IMR-90 (cell line): Measurements from ENCODE around the gene FAU. TPM values are rescaled to one million over a fixed set of nuclear protein-coding genes. Genes with fewer than 3 reads are reported as not detected.

Source experiments
- ATAC-seq: fragments of 200-7000 bp; cut with Tn5 transposase; 2 replicates; pipeline ENCODE4 v1.9.1; 2020; ENCODE audit warnings: low read depth, mild to moderate bottlenecking, moderate library complexity
- BruUV-seq: library from RNA; stranded (reverse); fragments of 400-500 nt; replicated peaks from 2 replicates; lab custom pipeline; 2021; lab: Mats Ljungman, UMichigan
- CTCF ChIA-PET: fragments of 300-600 bp; formaldehyde crosslinking; extraction: SDS; loops from one replicate; lab custom pipeline; 2021; ENCODE audit warnings: antibody characterized with exemption; lab: Yijun Ruan, JAX
- POLR2A ChIA-PET: fragments of 300-600 bp; sonication (Branson Sonifier 250); formaldehyde crosslinking; loops from one replicate; lab custom pipeline; 2022; ENCODE audit warnings: antibody characterized with exemption; ENCODE audit not compliant: unreplicated experiment; lab: Charles Lee
- DNase-seq: peaks from one replicate; pipeline ENCODE4 v3.0.0; 2013
- H2AFZ ChIP-seq: replicated peaks from 2 replicates; pipeline ENCODE3; 2013; ENCODE audit warnings: low read length, mild to moderate bottlenecking; ENCODE audit not compliant: poor library complexity
- H2AK5ac ChIP-seq: 2 replicates; pipeline ENCODE4 v1.6.1; 2013; ENCODE audit warnings: low read depth, low read length, inconsistent platforms
- H2AK9ac ChIP-seq: replicated peaks from 2 replicates; pipeline ENCODE3; 2013; ENCODE audit warnings: mild to moderate bottlenecking, low read depth, low read length, moderate library complexity; ENCODE audit not compliant: poor library complexity
- H2BK120ac ChIP-seq: 2 replicates; pipeline ENCODE4 v1.6.1; 2013; ENCODE audit warnings: low read depth, low read length, inconsistent platforms
- H2BK15ac ChIP-seq: 3 replicates; pipeline ENCODE4 v1.6.1; 2013; ENCODE audit warnings: low read depth, low read length, inconsistent platforms
- H2BK20ac ChIP-seq: 2 replicates; pipeline ENCODE4 v1.6.1; 2013; ENCODE audit warnings: low read depth, mild to moderate bottlenecking, inconsistent platforms, low read length, moderate library complexity
- H2BK5ac ChIP-seq: 2 replicates; pipeline ENCODE4 v1.6.1; 2013; ENCODE audit warnings: mild to moderate bottlenecking, low read depth, low read length, inconsistent platforms; ENCODE audit not compliant: poor library complexity, severe bottlenecking
- H3K14ac ChIP-seq: replicated peaks from 2 replicates; pipeline ENCODE4 v1.6.1; 2013; ENCODE audit warnings: low read depth, low read length, inconsistent platforms
- H3K18ac ChIP-seq: 2 replicates; pipeline ENCODE4 v1.6.1; 2013; ENCODE audit warnings: low read depth, low read length, control low read depth
- H3K23ac ChIP-seq: 2 replicates; pipeline ENCODE4 v1.6.1; 2013; ENCODE audit warnings: low read depth, low read length, inconsistent platforms
- H3K27ac ChIP-seq: 2 replicates; pipeline ENCODE4 v1.5.1; 2013; ENCODE audit warnings: mild to moderate bottlenecking, control low read depth, low read length; ENCODE audit not compliant: insufficient read depth
- H3K27me3 ChIP-seq: 2 replicates; pipeline ENCODE4 v1.6.1; 2013; ENCODE audit warnings: low read length; ENCODE audit not compliant: control insufficient read depth, insufficient read depth
- H3K36me3 ChIP-seq: 2 replicates; pipeline ENCODE4 v1.6.1; 2013; ENCODE audit warnings: low read length, mixed read lengths; ENCODE audit not compliant: control insufficient read depth, insufficient read depth
- H3K4ac ChIP-seq: 2 replicates; pipeline ENCODE4 v1.6.1; 2013; ENCODE audit warnings: low read depth, low read length, inconsistent platforms
- H3K4me1 ChIP-seq: 2 replicates; pipeline ENCODE4 v1.6.1; 2013; ENCODE audit warnings: low read length, mixed read lengths; ENCODE audit not compliant: control insufficient read depth, insufficient read depth
- H3K4me2 ChIP-seq: 2 replicates; pipeline ENCODE4 v1.6.1; 2013; ENCODE audit warnings: low read depth, mild to moderate bottlenecking, control low read depth, low read length, moderate library complexity
- H3K4me3 ChIP-seq: 2 replicates; pipeline ENCODE4 v1.5.1; 2013; ENCODE audit warnings: low read depth, mild to moderate bottlenecking, control low read depth, low read length, moderate library complexity; ENCODE audit not compliant: insufficient read depth
- H3K56ac ChIP-seq: 2 replicates; pipeline ENCODE4 v1.6.1; 2013; ENCODE audit warnings: low read length, inconsistent platforms; ENCODE audit not compliant: insufficient read depth; ENCODE audit errors: extremely low read depth
- H3K79me1 ChIP-seq, 2 experiments: 2 replicates each; pipeline ENCODE4 v1.6.1; 2013; ENCODE audit warnings: low read length in 2 of 2, inconsistent platforms in 1 of 2, low read depth in 1 of 2
- H3K9ac ChIP-seq: 2 replicates; pipeline ENCODE4 v1.6.1; 2013; ENCODE audit warnings: low read depth, low read length, control low read depth
- H3K9me1 ChIP-seq: 2 replicates; pipeline ENCODE4 v1.6.1; 2013; ENCODE audit warnings: low read length, inconsistent platforms; ENCODE audit not compliant: insufficient read depth
- H3K9me3 ChIP-seq: 2 replicates; pipeline ENCODE4 v1.6.1; 2013; ENCODE audit warnings: low read length; ENCODE audit not compliant: control insufficient read depth, insufficient read depth
- H4K20me1 ChIP-seq: 2 replicates; pipeline ENCODE4 v1.6.1; 2013; ENCODE audit warnings: low read length, inconsistent platforms; ENCODE audit not compliant: insufficient read depth
- H4K5ac ChIP-seq: 2 replicates; pipeline ENCODE4 v1.6.1; 2013; ENCODE audit warnings: mild to moderate bottlenecking, low read depth, low read length, control low read depth
- H4K8ac ChIP-seq, 2 experiments: 2 replicates each; pipeline ENCODE4 v1.6.1; 2013; ENCODE audit warnings: low read depth in 2 of 2, low read length in 2 of 2, control low read depth in 1 of 2, inconsistent platforms in 1 of 2
- H4K91ac ChIP-seq: 2 replicates; pipeline ENCODE4 v1.6.1; 2013; ENCODE audit warnings: low read depth, low read length, inconsistent platforms; ENCODE audit not compliant: insufficient read depth
- BHLHE40 ChIP-seq: fragments of 150-350 bp; IDR thresholded peaks from 2 replicates; pipeline ENCODE4 v1.6.1; 2016; ENCODE audit warnings: mild to moderate bottlenecking, low read depth, low read length
- FOS ChIP-seq: fragments of 150-350 bp; IDR thresholded peaks from 2 replicates; pipeline ENCODE4 v1.6.1; 2016; ENCODE audit warnings: low read depth, low read length
- MAFK ChIP-seq: IDR thresholded peaks from 2 replicates; pipeline ENCODE4 v1.6.1; 2012; ENCODE audit warnings: low read depth, low read length, improper control_type of control experiment
- MAZ ChIP-seq: IDR thresholded peaks from 2 replicates; pipeline ENCODE4 v1.6.1; 2012; ENCODE audit warnings: low read depth, mild to moderate bottlenecking, low read length, improper control_type of control experiment, moderate library complexity, borderline replicate concordance
- RAD21 ChIP-seq: IDR thresholded peaks from 2 replicates; pipeline ENCODE4 v1.6.1; 2012; ENCODE audit warnings: low read length, improper control_type of control experiment
- RCOR1 ChIP-seq: IDR thresholded peaks from 2 replicates; pipeline ENCODE4 v1.6.1; 2012; ENCODE audit warnings: mild to moderate bottlenecking, low read length, improper control_type of control experiment; ENCODE audit not compliant: insufficient replicate concordance
- RFX5 ChIP-seq: IDR thresholded peaks from 2 replicates; pipeline ENCODE4 v1.8.0; 2012; ENCODE audit warnings: low read depth, mild to moderate bottlenecking, low read length, moderate library complexity
- SMC3 ChIP-seq: fragments of 150-350 bp; IDR thresholded peaks from 2 replicates; pipeline ENCODE4 v1.6.1; 2016; ENCODE audit warnings: low read depth, mild to moderate bottlenecking, antibody characterized with exemption, low read length, moderate library complexity
- WGBS, 2 experiments: methylation state at CpG; one replicate each; pipeline versions ENCODE4 v1.1.5 to v1.1.7; 2013; ENCODE audit warnings: missing lambda C conversion rate in 2 of 2; ENCODE audit not compliant: insufficient read length in 1 of 2; ENCODE audit errors: extremely low coverage in 2 of 2; 5-methylcytosine and 5-hydroxymethylcytosine counted together
- dilution Hi-C: fragments of 300-500 bp; cut with HindIII; formaldehyde crosslinking; loops from one replicate; pipeline ENCODE4 v1.14.3; 2018; ENCODE audit warnings: low sequenced_read_pairs; ENCODE audit not compliant: unreplicated experiment
- in situ Hi-C: fragments of 300-500 bp; cut with MboI; formaldehyde crosslinking; loops from 3 replicates; pipeline ENCODE4 v1.14.3; 2019; ENCODE audit warnings: low sequenced_read_pairs, inconsistent platforms, mixed read lengths
- intact Hi-C: fragments of 100-400 bp; cut with micrococcal nuclease; formaldehyde crosslinking; loops from 2 replicates; pipeline ENCODE4 v1.10.0; 2022
- polyA plus RNA-seq, 3 experiments: library from polyadenylated mRNA; depleted of rRNA; stranded (reverse); fragments of >200 nt; gene quantifications; 2 replicates each; pipeline ENCODE4 v1.2.3, GENCODE V29; 2012; ENCODE audit warnings: low replicate concordance in 1 of 3
- total RNA-seq: library from RNA; depleted of rRNA; stranded (reverse); fragments of >200 nt; gene quantifications from 2 replicates; pipeline ENCODE4 v1.2.3, GENCODE V29; 2012
- TF ChIP-seq, protein P1 (sequence below): fragments of 150-350 bp; IDR thresholded peaks from 2 replicates; pipeline ENCODE4 v1.6.1; 2017; ENCODE audit warnings: mild to moderate bottlenecking, antibody characterized with exemption, low read length, low read depth
- TF ChIP-seq, protein P2 (sequence below): conservative IDR thresholded peaks from 2 replicates; pipeline ENCODE4 v1.5.1; 2012; ENCODE audit warnings: mild to moderate bottlenecking, low read depth, low read length, improper control_type of control experiment

The FAU gene
- total and polyA plus RNA-seq, 2 of the 4 experiments (the other 2 are of a cell fraction): 189 to 652 TPM

DNA sequence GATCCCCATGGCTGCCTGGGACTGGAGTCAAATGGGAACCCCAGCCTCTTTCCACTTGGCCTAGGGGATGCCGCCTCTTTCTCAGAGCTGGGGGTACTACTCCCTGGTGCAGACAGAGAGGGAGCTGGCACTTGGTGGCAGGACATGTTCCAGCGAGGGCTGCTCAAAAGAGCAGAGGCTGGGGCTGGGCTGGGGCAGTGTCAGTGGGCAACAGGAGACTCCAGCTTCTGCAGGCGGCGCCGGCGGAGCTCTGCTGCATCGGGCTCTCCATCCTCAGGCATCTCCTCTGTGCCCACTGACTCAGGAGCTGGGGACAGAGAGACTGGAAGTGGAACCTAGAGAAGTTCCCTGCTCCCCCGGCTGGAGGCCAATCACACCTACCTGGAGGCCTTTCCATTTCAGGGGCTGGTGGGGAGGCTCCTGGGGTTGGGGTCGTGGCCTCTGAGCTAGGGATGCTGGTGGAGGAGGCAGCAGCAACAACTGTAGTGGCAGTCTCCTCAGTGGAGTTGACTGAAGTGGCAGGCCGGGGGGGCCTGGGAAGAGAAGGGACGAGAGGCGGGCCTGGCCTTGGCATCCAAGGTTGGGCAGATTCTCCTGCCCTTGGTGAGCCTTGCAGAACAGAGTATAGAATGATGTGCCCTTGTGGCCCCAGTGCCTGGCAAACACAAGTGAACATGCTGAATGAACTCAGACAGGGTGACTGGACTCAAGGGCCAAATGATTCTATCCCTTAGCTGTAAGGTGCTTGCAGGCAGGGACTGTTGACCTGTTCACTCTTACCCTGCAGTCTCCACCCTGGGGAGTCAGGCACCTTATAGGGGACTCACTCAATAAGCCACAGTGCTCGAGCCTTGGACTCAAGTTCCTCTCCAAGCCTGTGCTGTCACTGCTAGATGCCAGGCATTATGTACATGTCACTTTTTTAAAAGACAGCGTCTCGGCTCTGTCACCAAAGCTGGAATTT is 6.5 kb upstream of the FAU start (continued):
- no peak for TF ChIP-seq MAZ

DNA sequence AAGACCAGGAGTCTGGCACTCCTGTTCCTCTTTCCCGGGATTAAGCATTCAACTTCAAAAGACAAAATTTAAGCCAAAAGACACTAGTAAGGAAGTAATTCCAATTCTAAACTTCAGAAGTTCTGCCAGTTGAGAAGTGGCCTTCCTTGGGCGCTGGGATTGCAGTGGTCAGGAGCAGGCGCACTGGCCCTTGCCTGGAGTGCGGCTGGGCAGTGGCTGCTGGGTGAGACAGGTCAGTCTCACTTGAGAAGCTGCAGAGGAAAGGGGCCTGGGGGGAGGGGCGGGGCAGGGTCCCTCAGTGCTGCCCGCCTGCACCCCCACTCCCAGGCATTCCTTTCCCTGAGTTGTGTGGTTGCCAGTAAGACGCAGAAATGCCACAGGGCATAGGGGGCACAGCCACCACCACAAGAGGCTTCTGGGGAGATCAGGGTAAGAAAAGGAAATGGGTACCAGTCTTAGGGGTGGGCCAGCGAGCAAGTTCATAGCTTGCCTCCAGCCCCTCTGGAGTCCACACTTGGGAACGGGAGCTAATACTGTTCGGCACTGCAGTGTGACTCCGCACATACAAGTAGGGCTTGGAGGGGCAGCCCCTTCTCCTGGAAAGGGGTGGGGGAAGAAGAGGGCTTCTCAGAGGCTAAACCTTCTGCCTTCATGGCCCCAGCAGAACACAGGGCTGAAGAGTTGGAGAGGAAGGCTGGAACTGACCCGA is 5.7 kb upstream of the FAU start:
- Histone ChIP-seq H2BK15ac (no peak overlapping the region), H3K27me3 (no peaks in the 10 kb centered on the region), H2AK9ac (no peak overlapping the region), H3K4me2 (no peak overlapping the region), H2AK5ac (no peak overlapping the region), H3K4me3 (no peak overlapping the region), H3K9ac (no peak overlapping the region), H2AFZ (no peak overlapping the region), H4K8ac (no peak overlapping the region), H4K91ac (no peak overlapping the region), H4K5ac (no peak overlapping the region), H3K79me1 (peaks cover 23 to 61% of the 10 kb centered on the region in 2 experiments), H3K23ac (no peak overlapping the region), H2BK120ac (no peak overlapping the region), H3K14ac (no peak overlapping the region), H3K4ac (no peak overlapping the region), H3K36me3 (peaks cover 76% of the 10 kb centered on the region), H3K56ac (no peak overlapping the region), H3K27ac (no peak overlapping the region), H4K20me1 (peaks cover 18% of the 10 kb centered on the region), H3K4me1 (no peaks in the 10 kb centered on the region), H3K18ac (no peak overlapping the region), H2BK20ac (no peak overlapping the region), H3K9me3 (no peaks in the 10 kb centered on the region), H3K9me1 (0 out of 2 replicates have a peak, but pooled peaks cover 4% of the 10 kb centered on the region), H2BK5ac (no peak overlapping the region)
- no peak for DNase-seq
- intact Hi-C loops (no loop called here), dilution Hi-C loops (no loop called here), in situ Hi-C loops (no loop called here)
- 81% methylated on average over 4 of the region's 12 CpGs; no CpG with 5 or more reads in 1 of the 2 experiments for WGBS, 2 experiments
- CTCF ChIA-PET: no interaction called here
- no peak for ATAC-seq
- TSS peak; percentile 49 for BruUV-seq
- POLR2A ChIA-PET: no interaction called here
- TF ChIP-seq SMC3 (no peak), MAZ (no peak), MAFK (no peak), RAD21 (no peak), BHLHE40 (no peak), FOS (no peak), RFX5 (no peak), RCOR1 (no peak)
- TF ChIP-seq, protein P1, sequence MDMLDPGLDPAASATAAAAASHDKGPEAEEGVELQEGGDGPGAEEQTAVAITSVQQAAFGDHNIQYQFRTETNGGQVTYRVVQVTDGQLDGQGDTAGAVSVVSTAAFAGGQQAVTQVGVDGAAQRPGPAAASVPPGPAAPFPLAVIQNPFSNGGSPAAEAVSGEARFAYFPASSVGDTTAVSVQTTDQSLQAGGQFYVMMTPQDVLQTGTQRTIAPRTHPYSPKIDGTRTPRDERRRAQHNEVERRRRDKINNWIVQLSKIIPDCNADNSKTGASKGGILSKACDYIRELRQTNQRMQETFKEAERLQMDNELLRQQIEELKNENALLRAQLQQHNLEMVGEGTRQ: no peak
- TF ChIP-seq, protein P2, sequence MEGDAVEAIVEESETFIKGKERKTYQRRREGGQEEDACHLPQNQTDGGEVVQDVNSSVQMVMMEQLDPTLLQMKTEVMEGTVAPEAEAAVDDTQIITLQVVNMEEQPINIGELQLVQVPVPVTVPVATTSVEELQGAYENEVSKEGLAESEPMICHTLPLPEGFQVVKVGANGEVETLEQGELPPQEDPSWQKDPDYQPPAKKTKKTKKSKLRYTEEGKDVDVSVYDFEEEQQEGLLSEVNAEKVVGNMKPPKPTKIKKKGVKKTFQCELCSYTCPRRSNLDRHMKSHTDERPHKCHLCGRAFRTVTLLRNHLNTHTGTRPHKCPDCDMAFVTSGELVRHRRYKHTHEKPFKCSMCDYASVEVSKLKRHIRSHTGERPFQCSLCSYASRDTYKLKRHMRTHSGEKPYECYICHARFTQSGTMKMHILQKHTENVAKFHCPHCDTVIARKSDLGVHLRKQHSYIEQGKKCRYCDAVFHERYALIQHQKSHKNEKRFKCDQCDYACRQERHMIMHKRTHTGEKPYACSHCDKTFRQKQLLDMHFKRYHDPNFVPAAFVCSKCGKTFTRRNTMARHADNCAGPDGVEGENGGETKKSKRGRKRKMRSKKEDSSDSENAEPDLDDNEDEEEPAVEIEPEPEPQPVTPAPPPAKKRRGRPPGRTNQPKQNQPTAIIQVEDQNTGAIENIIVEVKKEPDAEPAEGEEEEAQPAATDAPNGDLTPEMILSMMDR: no peak
